Rectal smooth muscle tissue (tissue), 1 donor: Measurements from ENCODE around the gene SSR1.

Source experiments
- H3K27ac ChIP-seq: one replicate; pipeline ENCODE4 v1.7.0; 2013; ENCODE audit warnings: low read depth, low read length, inconsistent platforms
- H3K27me3 ChIP-seq: one replicate; pipeline ENCODE4 v1.7.0; 2013; ENCODE audit warnings: low read length; ENCODE audit not compliant: control insufficient read depth, insufficient read depth
- H3K36me3 ChIP-seq: one replicate; pipeline ENCODE4 v1.7.0; 2013; ENCODE audit warnings: low read length; ENCODE audit not compliant: control insufficient read depth, insufficient read depth
- H3K4me1 ChIP-seq: one replicate; pipeline ENCODE4 v1.7.0; 2013; ENCODE audit warnings: low read length; ENCODE audit not compliant: control insufficient read depth, insufficient read depth
- H3K4me3 ChIP-seq: one replicate; pipeline ENCODE4 v1.7.0; 2013; ENCODE audit warnings: low read length
- H3K9ac ChIP-seq: one replicate; pipeline ENCODE4 v1.7.0; 2013; ENCODE audit warnings: low read length

The SSR1 gene

DNA sequence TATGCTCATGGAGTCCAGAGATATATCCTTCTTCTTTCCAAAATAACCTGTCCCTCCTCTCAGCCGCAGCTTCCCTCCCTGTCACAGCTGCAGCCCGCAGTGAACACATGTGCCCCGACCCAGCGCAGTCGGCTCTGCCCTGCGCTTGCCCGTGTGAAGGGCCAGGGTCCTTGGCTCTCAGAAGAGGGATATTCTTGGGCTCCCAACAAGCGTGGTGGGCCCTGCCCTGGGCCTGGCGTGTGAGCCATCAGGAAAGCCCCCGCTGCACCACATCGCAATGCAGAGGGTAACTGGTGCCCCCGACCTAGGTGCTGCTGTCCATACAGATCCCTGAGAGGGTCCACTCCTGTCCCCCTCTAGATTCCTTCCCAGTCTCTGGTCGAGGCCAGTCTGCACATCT, 65.2 kb downstream of the SSR1 start:
- Histone ChIP-seq H3K36me3 (peaks cover 32% of the 10 kb centered on the region), H3K4me3 (no peak overlapping the region), H3K9ac (no peak overlapping the region), H3K4me1 (peaks cover 5% of the 10 kb centered on the region), H3K27ac (no peak overlapping the region), H3K27me3 (no peaks in the 10 kb centered on the region)

DNA sequence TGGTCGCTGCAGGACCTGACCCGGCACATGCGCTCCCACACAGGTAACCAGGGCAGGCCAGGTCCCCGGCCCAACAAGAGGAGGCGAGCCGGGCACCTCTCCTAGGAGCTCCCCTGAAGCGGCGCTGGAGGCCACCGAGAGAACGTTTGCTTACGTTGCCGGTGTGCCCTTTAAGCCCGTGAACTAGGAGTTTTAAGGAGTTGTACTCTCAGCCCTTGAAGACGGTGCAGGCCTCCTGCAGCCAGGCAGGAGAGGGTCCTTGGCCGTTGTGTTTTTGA, 65.9 kb downstream of the SSR1 start:
- Histone ChIP-seq H3K9ac (no peak overlapping the region), H3K4me1 (peaks cover 5% of the 10 kb centered on the region), H3K4me3 (no peak overlapping the region), H3K27me3 (no peaks in the 10 kb centered on the region), H3K27ac (no peak overlapping the region), H3K36me3 (peaks cover 32% of the 10 kb centered on the region)

DNA sequence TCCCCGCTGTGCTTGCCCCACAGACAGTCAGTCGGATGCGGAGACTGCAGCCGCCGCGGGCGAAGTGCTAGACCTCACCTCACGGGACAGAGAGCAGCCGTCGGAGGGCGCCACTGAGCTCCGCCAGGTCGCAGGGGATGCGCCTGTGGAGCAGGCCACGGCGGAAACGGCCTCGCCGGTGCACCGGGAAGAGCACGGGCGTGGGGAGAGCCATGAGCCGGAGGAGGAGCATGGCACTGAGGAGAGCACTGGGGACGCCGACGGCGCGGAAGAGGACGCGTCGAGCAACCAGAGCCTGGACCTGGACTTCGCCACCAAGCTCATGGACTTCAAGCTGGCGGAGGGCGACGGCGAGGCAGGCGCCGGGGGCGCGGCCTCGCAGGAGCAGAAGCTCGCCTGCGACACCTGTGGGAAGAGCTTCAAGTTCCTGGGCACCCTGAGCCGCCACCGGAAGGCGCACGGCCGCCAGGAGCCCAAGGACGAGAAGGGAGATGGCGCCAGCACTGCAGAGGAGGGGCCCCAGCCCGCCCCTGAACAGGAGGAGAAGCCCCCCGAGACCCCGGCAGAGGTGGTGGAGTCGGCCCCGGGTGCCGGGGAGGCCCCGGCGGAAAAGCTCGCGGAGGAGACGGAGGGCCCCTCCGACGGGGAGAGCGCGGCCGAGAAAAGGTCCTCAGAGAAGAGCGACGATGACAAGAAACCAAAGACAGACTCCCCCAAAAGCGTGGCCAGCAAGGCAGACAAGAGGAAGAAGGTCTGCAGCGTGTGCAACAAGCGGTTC, 66.4 kb downstream of the SSR1 start:
- Histone ChIP-seq H3K27me3 (no peaks in the 10 kb centered on the region), H3K4me3 (no peak overlapping the region), H3K9ac (no peak overlapping the region), H3K27ac (no peak overlapping the region), H3K36me3 (peaks cover 32% of the 10 kb centered on the region), H3K4me1 (peaks cover 5% of the 10 kb centered on the region)

DNA sequence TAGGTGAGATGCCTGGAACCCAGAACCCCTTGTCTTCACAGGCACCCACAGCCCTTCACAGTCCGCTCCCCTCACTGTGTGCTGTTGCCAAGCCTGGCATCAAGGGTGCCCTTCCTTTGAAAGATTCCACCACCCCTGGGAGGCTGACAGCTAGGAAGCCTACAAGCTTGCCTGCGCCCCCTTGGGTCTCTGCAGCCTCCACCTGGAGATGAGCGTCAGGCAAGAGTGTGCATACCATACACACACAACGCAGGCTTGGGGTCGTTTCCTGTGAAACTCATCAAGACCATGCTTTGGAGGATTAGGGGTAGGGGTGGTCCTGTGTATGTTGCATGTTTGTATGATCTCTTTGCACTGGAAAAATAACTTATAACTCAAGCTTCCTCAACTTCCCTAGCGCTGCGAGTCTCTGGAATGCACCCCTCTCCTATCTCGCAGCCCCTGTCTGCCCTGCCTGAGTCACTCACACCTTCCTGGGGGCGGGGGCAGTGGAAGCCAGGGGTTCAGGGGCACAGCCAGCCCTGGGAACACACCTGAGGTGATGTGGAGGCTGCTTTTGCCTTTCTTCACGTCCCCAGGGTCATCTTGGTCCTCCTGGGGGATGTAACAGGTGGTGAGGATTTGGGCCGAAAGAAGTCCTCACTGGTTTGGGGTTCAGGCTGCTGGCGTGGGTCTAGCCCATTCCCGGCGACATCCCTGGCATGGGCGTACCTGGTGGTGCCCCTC, 67.2 kb downstream of the SSR1 start:
- Histone ChIP-seq H3K36me3 (peaks cover 32% of the 10 kb centered on the region), H3K4me3 (no peak overlapping the region), H3K27me3 (no peaks in the 10 kb centered on the region), H3K4me1 (peaks cover 5% of the 10 kb centered on the region), H3K9ac (no peak overlapping the region), H3K27ac (no peak overlapping the region)

DNA sequence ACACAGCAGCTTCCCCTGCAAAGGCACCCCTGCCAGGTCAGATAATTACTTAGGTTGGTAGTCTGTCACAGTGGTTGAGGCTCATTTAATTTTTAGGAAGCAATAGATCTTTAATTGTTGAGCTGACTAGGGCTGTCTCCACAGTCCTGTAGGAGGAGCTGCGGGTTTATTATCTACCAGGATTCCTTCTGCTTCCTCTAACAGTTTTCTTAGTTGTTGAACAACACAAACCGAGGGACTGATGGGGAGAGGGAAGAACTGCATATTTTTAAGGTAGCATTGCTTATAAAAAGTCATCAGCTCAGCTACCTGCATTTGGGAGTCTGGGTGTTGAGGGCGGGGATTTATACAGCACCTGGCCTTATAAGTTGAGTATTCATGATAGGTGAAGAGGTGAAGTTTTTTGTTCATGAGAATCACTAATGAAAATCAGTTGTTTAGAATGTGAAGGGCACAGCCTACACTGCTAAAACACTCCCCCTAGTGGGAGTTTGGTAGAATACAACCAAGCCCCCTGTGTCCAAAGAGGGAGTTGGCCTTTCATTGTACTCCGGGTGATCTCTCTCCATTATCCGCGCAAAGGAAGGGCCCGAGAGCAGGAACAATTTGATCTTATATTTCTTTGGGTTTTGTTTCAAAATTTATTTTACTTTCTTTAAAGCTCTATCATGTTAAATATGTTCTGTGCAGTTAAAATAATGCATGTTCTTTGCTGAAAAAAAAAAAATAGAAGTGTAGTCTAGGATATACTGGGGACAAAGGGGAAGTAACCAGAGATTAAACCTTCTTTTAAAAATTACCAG, 69.6 kb downstream of the SSR1 start:
- Histone ChIP-seq H3K9ac (no peak overlapping the region), H3K4me1 (peaks cover 5% of the 10 kb centered on the region), H3K27ac (no peak overlapping the region), H3K4me3 (no peak overlapping the region), H3K36me3 (peaks cover 24% of the 10 kb centered on the region), H3K27me3 (no peaks in the 10 kb centered on the region)

DNA sequence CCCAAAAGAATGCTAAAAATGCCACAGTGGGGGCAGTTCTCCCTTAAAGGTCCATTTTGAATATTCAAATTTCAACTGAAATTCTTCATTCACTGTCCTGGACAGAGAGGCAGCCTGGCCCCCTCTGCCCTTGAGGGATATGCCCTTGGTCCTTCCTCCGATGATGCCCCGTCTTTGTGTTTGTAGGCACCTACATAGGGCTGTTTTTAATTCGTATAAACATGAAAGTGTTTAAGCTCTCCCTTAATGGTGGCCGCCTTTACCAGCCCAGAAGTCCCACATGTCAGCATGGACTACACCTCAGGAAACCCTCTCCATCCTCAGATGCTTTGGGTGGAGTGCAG, 70.2 kb downstream of the SSR1 start:
- H3K4me1 ChIP-seq, result peaks cover 5% of the 10 kb centered on the region
- H3K4me3 ChIP-seq, result no peak overlapping the region
- H3K36me3 ChIP-seq, result peaks cover 18% of the 10 kb centered on the region
- no peaks in the 10 kb centered on the region for H3K27me3 ChIP-seq
- no peak overlapping the region for H3K27ac ChIP-seq
- H3K9ac ChIP-seq, result no peak overlapping the region

DNA sequence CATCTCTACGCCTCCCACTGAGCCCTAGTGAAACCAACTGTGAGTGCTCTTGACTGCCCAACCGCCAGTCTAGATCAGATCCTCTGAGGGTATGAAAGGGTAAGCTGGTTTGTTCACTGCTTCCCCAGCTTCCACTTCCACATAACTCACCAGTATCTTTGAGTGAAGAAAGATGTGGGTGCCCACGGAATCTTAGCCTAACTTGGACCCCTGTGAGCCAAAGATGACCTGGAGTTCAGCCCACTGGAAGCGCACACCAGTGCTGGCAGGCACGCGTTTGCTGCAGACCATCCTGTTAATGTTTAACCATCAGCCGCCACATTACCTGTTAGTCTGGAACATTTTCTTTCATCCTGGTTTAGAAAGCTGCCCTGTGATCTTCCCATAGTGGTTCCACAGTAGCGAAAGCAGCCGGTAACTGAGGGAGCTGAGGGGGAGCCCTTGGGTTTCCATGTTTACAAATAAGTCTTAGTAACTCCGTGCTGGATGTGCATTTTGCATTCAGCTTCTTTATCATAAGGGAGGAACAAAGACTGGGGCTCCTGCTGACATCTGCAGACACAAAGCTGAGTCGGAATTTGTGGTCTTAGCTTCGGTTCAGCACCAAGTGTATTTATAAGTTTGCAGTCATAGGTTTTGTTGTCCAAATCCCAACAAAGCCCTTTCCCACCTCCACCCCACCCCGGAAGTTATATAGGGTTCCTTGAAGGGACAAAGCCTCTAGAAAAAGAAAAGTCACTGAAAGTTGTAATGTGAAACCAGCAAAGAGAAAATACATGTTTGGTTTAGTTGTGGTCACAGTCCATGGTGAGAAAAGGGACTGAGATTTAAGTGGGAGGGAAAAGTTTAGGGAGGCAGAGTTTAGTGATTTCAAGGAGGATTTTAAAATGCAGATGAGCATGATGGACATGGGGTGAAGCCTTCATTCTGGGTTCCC, 71.0 kb downstream of the SSR1 start:
- peaks cover 5% of the 10 kb centered on the region for H3K4me1 ChIP-seq
- no peak overlapping the region for H3K4me3 ChIP-seq
- no peak overlapping the region for H3K27ac ChIP-seq
- H3K27me3 ChIP-seq, result no peaks in the 10 kb centered on the region
- no peak overlapping the region for H3K9ac ChIP-seq
- H3K36me3 ChIP-seq, result peaks cover 12% of the 10 kb centered on the region

DNA sequence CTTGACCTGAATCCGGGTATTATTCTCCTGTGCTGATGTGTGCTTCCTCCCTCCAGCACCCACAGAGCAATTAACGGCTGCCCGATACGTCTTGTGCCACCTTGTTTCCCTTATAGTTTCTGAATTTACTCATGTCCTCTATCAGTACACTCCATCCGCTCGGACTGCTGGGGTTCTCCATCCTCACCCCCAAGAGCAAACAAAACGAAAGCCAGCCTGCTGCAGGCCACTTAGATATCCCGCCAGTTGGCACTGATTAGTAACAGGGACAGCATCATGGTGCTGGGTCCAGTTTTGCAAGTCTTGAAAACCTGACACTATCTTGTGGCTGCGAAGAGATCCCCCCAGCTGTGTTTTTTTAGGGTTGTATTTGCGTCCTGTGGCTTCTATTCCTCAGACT, 71.8 kb downstream of the SSR1 start:
- Histone ChIP-seq H3K36me3 (peaks cover 12% of the 10 kb centered on the region), H3K27me3 (no peaks in the 10 kb centered on the region), H3K9ac (no peak overlapping the region), H3K27ac (no peak overlapping the region), H3K4me3 (no peak overlapping the region), H3K4me1 (peaks cover 5% of the 10 kb centered on the region)

DNA sequence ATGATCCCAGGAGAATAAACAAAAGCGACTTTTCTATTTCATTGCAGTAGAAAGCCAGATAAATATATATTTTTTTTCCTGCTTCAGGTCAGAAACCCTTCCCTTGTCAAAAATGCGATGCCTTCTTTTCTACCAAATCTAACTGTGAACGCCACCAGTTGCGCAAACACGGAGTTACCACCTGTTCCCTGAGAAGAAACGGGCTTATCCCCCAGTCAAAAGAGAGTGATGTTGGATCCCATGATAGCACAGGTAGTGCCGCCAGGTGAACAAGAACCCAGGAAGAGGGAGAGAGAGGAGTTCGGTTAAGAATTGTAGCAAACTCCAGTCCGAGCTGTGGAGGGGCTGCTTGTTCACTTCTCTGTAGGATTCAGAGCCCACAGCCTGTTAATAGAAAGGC, 72.6 kb downstream of the SSR1 start:
- Histone ChIP-seq H3K27ac (no peak overlapping the region), H3K27me3 (no peaks in the 10 kb centered on the region), H3K9ac (no peak overlapping the region), H3K4me3 (no peak overlapping the region), H3K36me3 (peaks cover 8% of the 10 kb centered on the region), H3K4me1 (peaks cover 5% of the 10 kb centered on the region)

DNA sequence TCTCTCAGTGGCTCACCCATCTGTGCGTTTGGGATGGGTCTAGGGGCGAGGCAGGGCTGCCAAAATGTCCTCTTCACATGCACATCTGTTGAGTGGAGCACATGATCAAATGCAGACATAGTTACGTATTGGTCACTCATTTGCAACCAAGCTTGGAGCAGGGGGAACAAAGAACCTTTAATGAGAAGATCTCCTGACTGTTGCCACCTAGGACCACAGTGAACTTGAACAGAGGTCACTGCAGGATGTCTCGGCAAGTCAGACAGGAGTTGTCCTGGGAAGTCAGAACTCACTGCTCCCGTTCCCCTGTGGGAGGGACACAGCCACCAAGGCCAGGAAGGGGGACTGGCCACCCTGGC, 73.4 kb downstream of the SSR1 start:
- H3K4me1 ChIP-seq, result peaks cover 5% of the 10 kb centered on the region
- H3K27ac ChIP-seq, result no peak overlapping the region
- H3K36me3 ChIP-seq, result peaks cover 6% of the 10 kb centered on the region
- H3K4me3 ChIP-seq, result no peak overlapping the region
- no peak overlapping the region for H3K9ac ChIP-seq
- H3K27me3 ChIP-seq, result no peaks in the 10 kb centered on the region

DNA sequence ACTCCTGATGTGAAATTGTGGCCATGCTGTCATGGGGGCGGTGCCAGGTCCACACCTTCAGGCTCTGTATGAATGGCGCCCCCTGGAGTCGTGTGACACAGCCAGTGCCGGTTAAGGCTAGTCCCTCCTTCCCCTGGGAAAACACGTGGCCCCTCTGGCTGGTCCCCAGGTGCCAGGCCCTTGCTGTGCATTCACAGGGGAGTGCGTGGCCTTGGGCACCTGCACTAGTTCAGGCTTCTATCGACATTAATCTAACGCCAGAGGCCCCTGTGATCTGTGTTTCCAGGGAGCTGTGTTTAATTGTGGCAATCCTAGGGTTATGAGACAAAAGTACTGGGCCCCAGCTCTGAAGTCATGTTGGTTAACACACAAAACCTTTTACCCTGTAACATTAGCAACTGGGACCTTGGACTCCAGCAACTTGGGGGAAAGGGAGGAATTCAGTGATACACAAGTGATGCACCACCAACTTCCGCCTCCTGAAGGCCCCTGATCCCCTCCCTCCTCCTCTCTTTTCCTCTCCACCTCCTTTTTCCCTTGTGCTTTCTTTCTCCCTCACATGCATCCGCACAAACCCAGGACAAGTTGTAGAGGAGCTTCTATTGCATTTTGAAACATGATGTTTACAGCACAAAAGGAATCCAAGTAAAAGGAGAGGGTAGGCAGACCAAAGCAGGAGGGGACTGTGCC, 74.0 kb downstream of the SSR1 start:
- Histone ChIP-seq H3K4me3 (no peak overlapping the region), H3K27me3 (no peaks in the 10 kb centered on the region), H3K27ac (no peak overlapping the region), H3K36me3 (peaks cover 6% of the 10 kb centered on the region), H3K4me1 (peaks cover 5% of the 10 kb centered on the region), H3K9ac (no peak overlapping the region)
